Measurements from ENCODE around the gene C7orf57.

Gene C7orf57

GRCh38 chr7:48046458-48046857, 11.1 kb downstream of the C7orf57 start:
- FAIRE-seq (no peak), DNase-seq (ENCODE audit: insufficient read length, low spot score) (no peak)
- no peak for TF ChIP-seq CTCF (IDR thresholded peaks at IDR 0.05; ENCODE audit: insufficient read depth, missing control alignments)

- no peak for DNase-seq (ENCODE audit: insufficient read length, low spot score)
- no peak for FAIRE-seq
- TF ChIP-seq CTCF (IDR thresholded peaks at IDR 0.05; ENCODE audit: insufficient read depth, missing control alignments) = no peak
Measured at GRCh38 chr7:48048113-48048512, 12.8 kb downstream of the C7orf57 start.

GRCh38 chr7:48049850-48050249, 14.5 kb downstream of the C7orf57 start:
- DNase-seq (ENCODE audit: insufficient read length, low spot score) = no peak
- no peak for TF ChIP-seq CTCF (IDR thresholded peaks at IDR 0.05; ENCODE audit: insufficient read depth, missing control alignments)
- no peak for FAIRE-seq

GRCh38 chr7:48052748-48053147, 17.4 kb downstream of the C7orf57 start:
- no peak for DNase-seq (ENCODE audit: insufficient read length, low spot score)
- no peak for TF ChIP-seq CTCF (IDR thresholded peaks at IDR 0.05; ENCODE audit: insufficient read depth, missing control alignments)
- no peak for FAIRE-seq

- DNase-seq (ENCODE audit: insufficient read length, low spot score) = no peak
- TF ChIP-seq CTCF (IDR thresholded peaks at IDR 0.05; ENCODE audit: insufficient read depth, missing control alignments) = no peak
- FAIRE-seq = no peak
Measured at GRCh38 chr7:48053736-48054135, 18.4 kb downstream of the C7orf57 start.

- FAIRE-seq (no peak), DNase-seq (ENCODE audit: insufficient read length, low spot score) (no peak)
- TF ChIP-seq CTCF (IDR thresholded peaks at IDR 0.05; ENCODE audit: insufficient read depth, missing control alignments) = no peak
Measured at GRCh38 chr7:48058990-48059389, 23.6 kb downstream of the C7orf57 start.

- no peak for TF ChIP-seq CTCF (IDR thresholded peaks at IDR 0.05; ENCODE audit: insufficient read depth, missing control alignments)
- no peak for DNase-seq (ENCODE audit: insufficient read length, low spot score)
- no peak for FAIRE-seq
Measured at GRCh38 chr7:48059706-48060105, 24.4 kb downstream of the C7orf57 start.
